GM18907 (cell line): ENCODE measurements around the gene NXPE1.

ENCODE experiments used
- ATAC-seq: cut with Tn5 transposase; IDR thresholded peaks from one replicate; pipeline ENCODE4 v1.9.1; 2021; ENCODE audit warnings: mild to moderate bottlenecking, moderate library complexity; ENCODE audit not compliant: unreplicated experiment

Gene NXPE1

DNA sequence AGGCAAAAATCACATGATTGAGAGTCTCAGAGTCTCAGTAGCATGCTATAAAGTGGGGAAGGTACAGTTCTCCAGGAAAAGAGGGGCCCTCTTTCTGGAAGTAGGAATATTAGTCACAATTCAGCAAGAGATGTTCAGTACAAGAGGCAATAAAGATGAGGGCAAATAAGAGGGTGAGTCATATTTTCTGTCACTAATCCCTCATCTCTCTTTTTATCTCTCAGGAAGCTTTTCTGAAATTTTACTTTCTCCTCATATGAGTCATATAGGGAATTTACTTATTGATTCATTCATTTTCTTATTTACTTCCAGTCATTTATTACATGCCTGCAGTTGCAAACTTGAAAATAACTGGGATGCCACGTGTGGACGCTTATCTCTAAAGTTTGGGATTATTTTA lies 3.4 kb upstream of the NXPE1 start:
- no peak for ATAC-seq

GRCh38 chr11:114562166-114562916 lies 2.7 kb upstream of the NXPE1 start:
- no peak for ATAC-seq

DNA sequence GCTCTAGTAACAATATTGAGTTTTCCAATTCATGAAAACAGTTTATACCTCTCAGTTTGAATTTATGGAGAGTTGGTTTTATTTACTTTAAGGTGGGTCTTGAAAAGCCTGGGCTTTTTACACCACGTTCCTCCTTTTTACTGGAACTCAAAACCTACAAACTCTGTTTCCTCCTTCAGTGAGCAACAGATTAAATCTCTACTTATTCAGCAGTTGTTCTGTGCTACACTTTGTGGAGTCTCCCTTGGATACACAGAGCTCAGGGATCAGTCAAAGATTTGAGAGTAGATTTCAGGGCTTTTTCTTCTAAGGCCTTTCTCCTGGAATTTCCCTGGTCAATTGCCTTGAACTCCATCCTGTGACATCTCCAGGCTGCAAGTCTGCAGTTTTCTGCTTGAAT lies 3.5 kb downstream of the NXPE1 start:
- no peak for ATAC-seq

GRCh38 chr11:114553642-114554041 lies 6.0 kb downstream of the NXPE1 start:
- ATAC-seq = no peak

DNA sequence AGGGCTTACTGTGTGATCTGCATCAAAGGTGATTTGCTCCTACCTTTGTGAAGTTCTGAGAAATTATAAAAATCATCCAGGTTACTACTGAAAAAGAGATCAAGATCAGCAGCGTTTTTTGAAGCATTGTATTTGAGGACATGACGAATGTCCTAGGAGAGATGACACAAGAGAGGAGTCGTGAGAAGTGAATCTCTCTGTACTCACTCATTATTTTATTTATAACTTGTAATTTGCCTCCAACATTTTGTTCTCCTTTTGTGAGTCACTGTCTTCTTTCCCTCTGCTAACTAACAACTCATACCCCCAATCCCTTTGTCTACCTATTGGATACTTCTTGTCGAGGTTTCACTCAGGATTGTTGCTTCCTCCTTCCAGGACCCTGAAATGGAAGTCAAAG lies 8.6 kb downstream of the NXPE1 start:
- no peak for ATAC-seq

GRCh38 chr11:114525682-114526081 lies 34.0 kb downstream of the NXPE1 start:
- no peak for ATAC-seq

DNA sequence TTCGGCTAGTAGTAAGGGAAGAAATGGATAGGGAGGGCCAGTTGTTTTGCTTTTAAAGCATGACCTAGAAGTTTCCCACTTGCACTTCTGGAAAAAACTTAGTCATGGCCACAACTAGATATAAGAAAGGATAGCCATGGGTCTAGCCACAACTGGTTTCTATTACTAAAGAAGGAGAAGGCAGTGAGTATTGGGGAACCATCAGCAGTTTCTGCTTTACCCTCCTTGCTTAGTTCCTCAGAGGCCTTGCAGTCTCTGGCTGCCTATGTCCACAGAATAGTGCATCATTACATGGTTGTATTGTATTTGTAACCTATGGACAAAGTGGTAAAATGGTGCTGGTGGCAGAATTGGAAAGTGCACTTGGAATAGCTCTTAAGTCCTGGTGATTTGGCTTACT lies 35.6 kb downstream of the NXPE1 start:
- no peak for ATAC-seq

DNA sequence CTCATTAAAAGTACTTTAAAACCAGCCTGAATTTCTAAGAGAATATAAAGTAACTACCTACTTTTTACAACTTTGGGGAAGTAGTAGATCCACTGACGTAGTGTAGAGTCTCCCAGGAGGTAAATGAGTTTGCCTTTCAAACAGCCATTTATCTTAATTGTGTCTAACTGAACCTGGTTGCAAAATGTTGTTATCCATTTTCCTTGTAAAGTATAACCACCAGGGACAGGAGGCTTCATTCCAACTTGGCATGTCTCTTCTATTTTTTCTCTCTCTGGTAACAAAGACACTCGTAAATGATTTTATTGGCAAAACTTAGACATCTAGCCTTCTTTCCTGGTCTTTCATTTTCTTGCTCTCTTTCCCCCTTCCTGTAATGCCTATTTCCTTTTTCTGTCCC lies 36.9 kb downstream of the NXPE1 start:
- ATAC-seq = no peak

DNA sequence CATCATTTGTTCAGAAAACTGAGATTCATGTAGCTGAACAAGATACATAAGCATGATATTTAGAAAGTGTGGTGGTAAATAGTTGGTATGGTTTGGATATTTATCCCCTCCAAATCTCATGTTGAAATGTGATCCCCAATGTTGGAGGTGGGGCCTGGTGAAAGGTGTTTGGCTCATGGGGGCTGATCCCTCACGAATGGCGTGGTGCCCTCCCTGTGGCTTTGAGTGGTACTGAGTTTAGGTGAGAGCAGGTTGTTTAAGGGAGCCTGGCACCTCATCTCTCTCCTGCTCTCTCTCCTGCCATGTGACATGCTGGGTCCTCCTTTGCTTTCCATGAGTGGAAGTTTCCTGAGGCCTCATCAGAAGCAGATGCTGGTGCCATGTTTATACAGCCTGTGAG lies 48.1 kb downstream of the NXPE1 start:
- no peak for ATAC-seq

DNA sequence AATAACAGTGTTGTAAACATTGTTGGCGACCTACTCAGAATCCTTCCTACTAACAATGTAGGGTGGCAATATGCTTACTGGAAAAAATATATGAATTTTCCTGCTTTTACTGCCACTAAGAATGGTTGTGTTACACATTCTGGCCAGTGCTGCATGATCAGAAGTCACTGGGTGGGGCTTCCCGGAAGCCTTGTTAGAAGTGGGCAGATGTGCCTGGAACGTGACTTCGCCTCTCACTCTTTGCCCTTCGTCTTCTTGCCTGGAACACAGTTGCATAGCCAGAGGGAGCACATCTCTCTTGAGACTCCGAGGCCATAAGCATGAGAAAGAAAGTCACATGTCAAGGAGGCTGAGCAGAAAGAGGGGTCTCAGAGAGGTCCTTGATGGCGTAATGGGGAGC lies 48.6 kb downstream of the NXPE1 start:
- ATAC-seq = no peak

- ATAC-seq = no peak
Observed at GRCh38 chr11:114501901-114502300, 57.8 kb downstream of the NXPE1 start.

DNA sequence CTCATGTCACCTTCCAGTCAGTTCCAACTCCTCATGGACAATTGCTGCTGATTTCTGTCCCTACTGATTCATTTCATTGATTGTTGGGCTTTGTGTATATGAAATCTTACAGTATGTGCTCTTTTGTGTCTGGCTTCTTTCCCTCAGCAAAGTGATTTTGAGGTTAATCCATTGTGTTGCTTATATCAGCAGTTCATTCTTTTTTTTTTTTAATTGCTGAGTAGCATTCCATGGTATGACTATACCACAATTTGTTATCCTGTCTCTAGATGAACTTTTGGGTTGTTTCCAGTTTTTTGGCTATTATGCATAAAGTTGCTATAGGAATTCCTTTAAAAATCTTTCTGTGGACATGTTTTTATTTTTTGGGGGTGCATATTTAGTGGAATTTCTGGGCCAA lies 59.9 kb downstream of the NXPE1 start:
- no peak for ATAC-seq

DNA sequence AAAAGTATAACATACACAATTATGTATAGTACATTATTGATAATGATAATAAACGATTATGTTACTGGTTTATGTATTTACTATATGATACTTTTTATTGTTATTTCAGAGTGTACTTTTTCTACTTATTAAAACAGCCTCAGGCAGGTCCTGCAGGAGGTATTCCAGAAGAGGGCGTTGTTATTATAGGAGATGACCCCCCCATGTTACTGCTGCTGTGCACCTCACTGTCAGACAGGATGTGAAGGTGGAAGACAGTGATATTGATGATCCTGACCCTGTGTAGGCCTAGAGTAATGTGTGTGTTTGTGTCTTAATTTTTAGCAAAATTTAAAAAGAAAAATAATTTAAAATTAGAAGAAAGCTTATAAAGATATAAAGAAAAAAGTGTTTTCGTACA lies 62.8 kb downstream of the NXPE1 start:
- no peak for ATAC-seq

DNA sequence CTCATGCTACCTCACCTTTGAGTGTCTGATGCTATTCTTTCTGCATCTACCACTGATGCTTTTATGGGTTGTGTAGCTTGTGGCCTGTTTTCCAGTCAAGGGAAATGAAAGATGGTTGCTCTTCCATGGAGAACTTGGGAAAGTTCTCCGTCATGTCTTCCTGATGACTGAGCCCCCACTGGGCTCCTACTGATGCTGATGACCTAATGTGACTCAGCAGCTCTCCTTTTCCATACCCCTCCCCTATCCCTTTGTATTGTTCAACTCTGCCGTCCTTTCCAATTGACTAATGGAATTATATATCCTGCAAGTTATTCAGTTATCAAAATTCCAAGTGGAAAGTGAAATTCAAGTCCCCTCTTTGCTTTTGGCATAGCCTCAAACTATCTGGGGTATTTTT lies 75.8 kb downstream of the NXPE1 start:
- no peak for ATAC-seq

- no peak for ATAC-seq
Observed at GRCh38 chr11:114482114-114482513, 77.6 kb downstream of the NXPE1 start.

- no peak for ATAC-seq
Observed at GRCh38 chr11:114479331-114479730, 80.3 kb downstream of the NXPE1 start.

GRCh38 chr11:114478768-114479167 lies 80.9 kb downstream of the NXPE1 start:
- ATAC-seq = no peak

GRCh38 chr11:114478001-114478410 lies 81.7 kb downstream of the NXPE1 start:
- no peak for ATAC-seq

DNA sequence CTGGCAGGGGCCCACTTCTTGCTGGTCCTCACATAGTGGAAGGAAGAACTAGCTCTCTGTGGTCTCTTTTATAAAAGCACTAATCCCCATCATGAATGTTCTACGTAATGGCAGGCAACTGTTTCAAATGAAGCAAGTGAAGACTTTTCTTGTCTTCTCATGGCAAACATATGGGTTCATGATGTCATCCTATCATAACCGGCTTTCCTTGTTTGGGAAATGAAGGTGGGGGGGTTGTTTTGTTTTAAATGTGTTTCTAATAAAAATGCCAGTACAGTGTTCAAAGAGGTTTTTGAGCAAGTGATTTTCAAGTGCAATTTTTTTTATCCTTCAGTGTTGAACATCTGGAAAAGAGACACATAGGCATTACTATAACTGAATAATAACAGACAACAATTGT lies 87.0 kb downstream of the NXPE1 start:
- no peak for ATAC-seq
